Neural cell (in vitro differentiated cells): ENCODE data around the gene CYCS. TPM values are rescaled to one million over a fixed set of nuclear protein-coding genes. Genes with fewer than 3 reads are reported as not detected.
"Not testable (repeated sequence)": the region's sequence is repeated elsewhere in the genome, so short reads cannot be mapped to it uniquely, and the experiment has no call there.

Source experiments
- H2AFZ ChIP-seq: fragments of 200-600, 300-800 bp; sonication (generic), shearing (Covaris generic); 2 replicates; pipeline ENCODE4 v1.6.0; 2014; ENCODE audit warnings: low read depth, mild to moderate bottlenecking, antibody characterized with exemption, low read length, moderate library complexity
- H3F3A ChIP-seq: fragments of 200-600 bp; shearing (Covaris generic); 2 replicates; pipeline ENCODE4 v1.6.1; 2016; ENCODE audit warnings: mild to moderate bottlenecking, moderate library complexity, mixed read lengths, antibody characterized with exemption, low read length; ENCODE audit not compliant: insufficient read depth, poor library complexity, severe bottlenecking
- H3K27ac ChIP-seq: fragments of 200-600, 300-800 bp; sonication (generic), shearing (Covaris generic); 2 replicates; pipeline ENCODE4 v1.5.1; 2014; ENCODE audit warnings: mild to moderate bottlenecking, low read length, moderate library complexity
- H3K27me3 ChIP-seq: fragments of 300-800, 200-600 bp; sonication (generic), shearing (Covaris generic); 2 replicates; pipeline ENCODE4 v1.6.0; 2014; ENCODE audit warnings: mild to moderate bottlenecking, low read depth, low read length, moderate library complexity; ENCODE audit not compliant: insufficient read depth
- H3K36me3 ChIP-seq: fragments of 300-800, 200-600 bp; sonication (generic), shearing (Covaris generic); 2 replicates; pipeline ENCODE4 v1.5.1; 2014; ENCODE audit warnings: mild to moderate bottlenecking, antibody characterized with exemption, low read length, moderate library complexity; ENCODE audit not compliant: insufficient read depth
- H3K4me2 ChIP-seq: fragments of 300-800, 200-600 bp; sonication (generic), shearing (Covaris generic); 2 replicates; pipeline ENCODE4 v1.6.0; 2014; ENCODE audit warnings: mild to moderate bottlenecking, low read length
- H3K4me3 ChIP-seq: fragments of 300-800, 200-600 bp; sonication (generic), shearing (Covaris generic); 2 replicates; pipeline ENCODE4 v1.5.1; 2014; ENCODE audit warnings: mild to moderate bottlenecking, low read length, moderate library complexity
- H3K79me2 ChIP-seq: fragments of 200-600 bp; shearing (Covaris generic); replicated peaks from 2 replicates; pipeline ENCODE4 v1.6.0; 2014; ENCODE audit warnings: mild to moderate bottlenecking, low read length, moderate library complexity; ENCODE audit not compliant: insufficient read depth
- H3K9ac ChIP-seq: fragments of 300-800, 200-600 bp; sonication (generic), shearing (Covaris generic); 2 replicates; pipeline ENCODE4 v1.6.1; 2016; ENCODE audit warnings: mild to moderate bottlenecking, low read length, mixed read lengths
- H3K9me2 ChIP-seq: fragments of 200-600 bp; shearing (Covaris generic); 2 replicates; pipeline ENCODE4 v1.6.1; 2016; ENCODE audit warnings: mild to moderate bottlenecking, low read length, mixed read lengths; ENCODE audit not compliant: insufficient read depth
- H3K9me3 ChIP-seq: fragments of 200-600, 300-800 bp; sonication (generic), shearing (Covaris generic); 2 replicates; pipeline ENCODE4 v1.6.1; 2016; ENCODE audit warnings: mild to moderate bottlenecking, mixed run types, low read length, moderate library complexity, mixed read lengths
- H4K20me1 ChIP-seq: fragments of 200-600 bp; shearing (Covaris generic); 2 replicates; pipeline ENCODE4 v1.6.1; 2016; ENCODE audit warnings: mild to moderate bottlenecking, mixed run types; ENCODE audit not compliant: insufficient read depth
- EP300 ChIP-seq: fragments of 450-650 bp; conservative IDR thresholded peaks from 2 replicates; pipeline ENCODE4 v1.6.1; 2014; ENCODE audit warnings: antibody characterized with exemption, mild to moderate bottlenecking, moderate library complexity; ENCODE audit not compliant: poor library complexity, severe bottlenecking
- EZH2 ChIP-seq: fragments of 200-600, 300-800 bp; shearing (Covaris generic), sonication (generic); IDR thresholded peaks from 2 replicates; pipeline ENCODE4 v1.6.1; 2014; ENCODE audit warnings: antibody characterized with exemption, low read length, borderline replicate concordance, mild to moderate bottlenecking; ENCODE audit not compliant: insufficient read depth, poor library complexity, severe bottlenecking
- MXI1 ChIP-seq: fragments of 450-650 bp; conservative IDR thresholded peaks from 2 replicates; pipeline ENCODE4 v1.6.1; 2014; ENCODE audit warnings: antibody characterized with exemption, mild to moderate bottlenecking; ENCODE audit not compliant: poor library complexity, severe bottlenecking
- POLR2AphosphoS5 ChIP-seq: IDR thresholded peaks from 2 replicates; pipeline ENCODE4 v1.6.1; 2012
- RAD21 ChIP-seq: fragments of 450-650 bp; conservative IDR thresholded peaks from 2 replicates; pipeline ENCODE4 v1.6.1; 2014; ENCODE audit warnings: antibody characterized with exemption, mild to moderate bottlenecking, moderate library complexity
- SMC3 ChIP-seq: fragments of 450-650 bp; conservative IDR thresholded peaks from 2 replicates; pipeline ENCODE4 v1.6.1; 2014; ENCODE audit warnings: antibody characterized with exemption, mild to moderate bottlenecking, moderate library complexity; ENCODE audit not compliant: poor library complexity
- TAF1 ChIP-seq: IDR thresholded peaks from 2 replicates; pipeline ENCODE4 v1.6.1; 2012; ENCODE audit warnings: low read depth
- polyA plus RNA-seq: library from polyadenylated mRNA; depleted of rRNA; stranded (reverse); fragments of >200 nt; gene quantifications from 2 replicates; pipeline ENCODE4 v1.2.3, GENCODE V29; 2014
- TF ChIP-seq, protein P1 (sequence below): IDR thresholded peaks from 2 replicates; pipeline ENCODE4 v1.6.1; 2012; ENCODE audit warnings: borderline replicate concordance
- TF ChIP-seq, protein P2 (sequence below): fragments of 450-650 bp; IDR thresholded peaks from 2 replicates; pipeline ENCODE4 v1.5.1; 2014; ENCODE audit warnings: antibody characterized with exemption, mild to moderate bottlenecking, moderate library complexity; ENCODE audit not compliant: poor library complexity, severe bottlenecking

CYCS gene
- polyA plus RNA-seq, 1 donor from 2014 or later = 198 TPM

DNA sequence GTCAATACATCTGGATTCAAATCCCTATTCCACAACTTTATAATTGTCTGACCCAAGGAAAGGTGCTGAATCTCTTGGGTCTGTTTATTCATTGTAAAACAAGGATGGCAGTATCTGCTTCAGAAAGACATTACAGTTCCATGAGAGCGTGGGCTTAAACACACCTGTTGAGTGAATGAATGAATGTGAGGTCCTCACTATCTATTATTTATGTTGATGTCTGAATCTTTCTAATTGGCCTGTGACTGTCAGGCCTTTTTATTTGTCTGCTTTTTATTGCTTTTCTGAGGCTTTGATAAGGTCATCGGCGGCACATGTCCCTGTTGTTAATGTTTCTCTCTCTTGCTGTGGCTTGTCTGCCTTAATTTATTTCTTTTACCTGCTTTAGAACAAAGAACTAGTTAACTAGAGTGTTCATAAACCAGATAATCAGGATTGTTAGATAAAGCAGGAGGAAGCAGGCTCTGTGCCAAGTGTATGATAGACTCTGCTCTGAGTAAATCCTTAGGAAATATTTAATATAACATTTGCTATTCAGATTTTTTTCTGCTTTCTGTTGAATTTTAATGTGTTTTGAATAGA, 42.3 kb upstream of the CYCS start:
- no peak overlapping the region for H3K4me3 ChIP-seq
- H3K9me2 ChIP-seq = no peaks in the 10 kb centered on the region
- H3K79me2 ChIP-seq = no peaks in the 10 kb centered on the region
- no peaks in the 10 kb centered on the region for H3K36me3 ChIP-seq
- H3K4me2 ChIP-seq = no peak overlapping the region
- H3K27me3 ChIP-seq = no peaks in the 10 kb centered on the region
- no peaks in the 10 kb centered on the region for H4K20me1 ChIP-seq
- no peaks in the 10 kb centered on the region for H3F3A ChIP-seq
- H3K9me3 ChIP-seq = no peaks in the 10 kb centered on the region
- TF ChIP-seq, protein P1, sequence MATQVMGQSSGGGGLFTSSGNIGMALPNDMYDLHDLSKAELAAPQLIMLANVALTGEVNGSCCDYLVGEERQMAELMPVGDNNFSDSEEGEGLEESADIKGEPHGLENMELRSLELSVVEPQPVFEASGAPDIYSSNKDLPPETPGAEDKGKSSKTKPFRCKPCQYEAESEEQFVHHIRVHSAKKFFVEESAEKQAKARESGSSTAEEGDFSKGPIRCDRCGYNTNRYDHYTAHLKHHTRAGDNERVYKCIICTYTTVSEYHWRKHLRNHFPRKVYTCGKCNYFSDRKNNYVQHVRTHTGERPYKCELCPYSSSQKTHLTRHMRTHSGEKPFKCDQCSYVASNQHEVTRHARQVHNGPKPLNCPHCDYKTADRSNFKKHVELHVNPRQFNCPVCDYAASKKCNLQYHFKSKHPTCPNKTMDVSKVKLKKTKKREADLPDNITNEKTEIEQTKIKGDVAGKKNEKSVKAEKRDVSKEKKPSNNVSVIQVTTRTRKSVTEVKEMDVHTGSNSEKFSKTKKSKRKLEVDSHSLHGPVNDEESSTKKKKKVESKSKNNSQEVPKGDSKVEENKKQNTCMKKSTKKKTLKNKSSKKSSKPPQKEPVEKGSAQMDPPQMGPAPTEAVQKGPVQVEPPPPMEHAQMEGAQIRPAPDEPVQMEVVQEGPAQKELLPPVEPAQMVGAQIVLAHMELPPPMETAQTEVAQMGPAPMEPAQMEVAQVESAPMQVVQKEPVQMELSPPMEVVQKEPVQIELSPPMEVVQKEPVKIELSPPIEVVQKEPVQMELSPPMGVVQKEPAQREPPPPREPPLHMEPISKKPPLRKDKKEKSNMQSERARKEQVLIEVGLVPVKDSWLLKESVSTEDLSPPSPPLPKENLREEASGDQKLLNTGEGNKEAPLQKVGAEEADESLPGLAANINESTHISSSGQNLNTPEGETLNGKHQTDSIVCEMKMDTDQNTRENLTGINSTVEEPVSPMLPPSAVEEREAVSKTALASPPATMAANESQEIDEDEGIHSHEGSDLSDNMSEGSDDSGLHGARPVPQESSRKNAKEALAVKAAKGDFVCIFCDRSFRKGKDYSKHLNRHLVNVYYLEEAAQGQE = no peak
- TF ChIP-seq TAF1 (no peak), MXI1 (no peak), RAD21 (no peak), SMC3 (no peak), EZH2 (no peak), POLR2AphosphoS5 (no peak), EP300 (no peak)
- TF ChIP-seq, protein P2, sequence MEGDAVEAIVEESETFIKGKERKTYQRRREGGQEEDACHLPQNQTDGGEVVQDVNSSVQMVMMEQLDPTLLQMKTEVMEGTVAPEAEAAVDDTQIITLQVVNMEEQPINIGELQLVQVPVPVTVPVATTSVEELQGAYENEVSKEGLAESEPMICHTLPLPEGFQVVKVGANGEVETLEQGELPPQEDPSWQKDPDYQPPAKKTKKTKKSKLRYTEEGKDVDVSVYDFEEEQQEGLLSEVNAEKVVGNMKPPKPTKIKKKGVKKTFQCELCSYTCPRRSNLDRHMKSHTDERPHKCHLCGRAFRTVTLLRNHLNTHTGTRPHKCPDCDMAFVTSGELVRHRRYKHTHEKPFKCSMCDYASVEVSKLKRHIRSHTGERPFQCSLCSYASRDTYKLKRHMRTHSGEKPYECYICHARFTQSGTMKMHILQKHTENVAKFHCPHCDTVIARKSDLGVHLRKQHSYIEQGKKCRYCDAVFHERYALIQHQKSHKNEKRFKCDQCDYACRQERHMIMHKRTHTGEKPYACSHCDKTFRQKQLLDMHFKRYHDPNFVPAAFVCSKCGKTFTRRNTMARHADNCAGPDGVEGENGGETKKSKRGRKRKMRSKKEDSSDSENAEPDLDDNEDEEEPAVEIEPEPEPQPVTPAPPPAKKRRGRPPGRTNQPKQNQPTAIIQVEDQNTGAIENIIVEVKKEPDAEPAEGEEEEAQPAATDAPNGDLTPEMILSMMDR = no peak
- no peak overlapping the region for H3K27ac ChIP-seq
- H2AFZ ChIP-seq = no peak overlapping the region
- no peak overlapping the region for H3K9ac ChIP-seq

DNA sequence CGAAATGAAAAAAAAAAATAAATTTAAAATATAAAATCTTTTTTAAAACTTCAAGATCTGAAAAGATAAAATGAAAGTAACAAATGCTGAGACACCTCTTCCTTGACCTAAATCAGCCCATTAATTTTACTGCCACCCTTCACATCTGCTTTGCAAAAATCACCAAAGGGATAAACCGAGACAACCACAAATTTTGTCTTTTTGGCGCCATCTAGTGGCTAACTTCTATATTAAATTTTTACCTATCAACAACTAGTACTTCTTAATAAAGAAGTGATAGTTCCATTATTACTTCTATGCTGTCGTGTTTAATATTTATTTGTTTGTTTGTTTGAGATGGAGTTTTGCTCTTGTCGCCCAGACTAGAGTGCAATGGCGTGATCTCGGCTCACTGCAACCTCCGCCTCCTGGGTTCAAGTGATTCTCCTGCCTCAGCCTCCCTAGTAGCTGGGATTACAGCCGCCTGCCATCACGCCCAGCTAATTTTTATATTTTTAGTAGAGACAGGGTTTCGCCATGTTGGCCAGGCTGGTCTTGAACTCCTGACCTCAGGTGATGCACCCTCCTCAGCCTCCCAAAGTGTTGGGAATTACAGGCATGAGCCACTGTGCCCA, 35.0 kb upstream of the CYCS start:
- H2AFZ ChIP-seq, H3F3A ChIP-seq, H3K9ac ChIP-seq, H3K9me3 ChIP-seq, H3K27ac ChIP-seq, H3K79me2 ChIP-seq, H3K4me2 ChIP-seq, H4K20me1 ChIP-seq, H3K27me3 ChIP-seq, H3K9me2 ChIP-seq, H3K36me3 ChIP-seq, H3K4me3 ChIP-seq: not testable (repeated sequence)
- peak; percentile 34 for TF ChIP-seq RAD21
- TF ChIP-seq, protein P2 = peak; percentile 56
- TF ChIP-seq SMC3 = peak; percentile 28
